ENCODE measurements around the gene CAPG.

CAPG gene

GRCh38 chr2:85438201-85439024 is 28.2 kb upstream of the CAPG start:
- peak; percentile 37 for DNase-seq

DNA sequence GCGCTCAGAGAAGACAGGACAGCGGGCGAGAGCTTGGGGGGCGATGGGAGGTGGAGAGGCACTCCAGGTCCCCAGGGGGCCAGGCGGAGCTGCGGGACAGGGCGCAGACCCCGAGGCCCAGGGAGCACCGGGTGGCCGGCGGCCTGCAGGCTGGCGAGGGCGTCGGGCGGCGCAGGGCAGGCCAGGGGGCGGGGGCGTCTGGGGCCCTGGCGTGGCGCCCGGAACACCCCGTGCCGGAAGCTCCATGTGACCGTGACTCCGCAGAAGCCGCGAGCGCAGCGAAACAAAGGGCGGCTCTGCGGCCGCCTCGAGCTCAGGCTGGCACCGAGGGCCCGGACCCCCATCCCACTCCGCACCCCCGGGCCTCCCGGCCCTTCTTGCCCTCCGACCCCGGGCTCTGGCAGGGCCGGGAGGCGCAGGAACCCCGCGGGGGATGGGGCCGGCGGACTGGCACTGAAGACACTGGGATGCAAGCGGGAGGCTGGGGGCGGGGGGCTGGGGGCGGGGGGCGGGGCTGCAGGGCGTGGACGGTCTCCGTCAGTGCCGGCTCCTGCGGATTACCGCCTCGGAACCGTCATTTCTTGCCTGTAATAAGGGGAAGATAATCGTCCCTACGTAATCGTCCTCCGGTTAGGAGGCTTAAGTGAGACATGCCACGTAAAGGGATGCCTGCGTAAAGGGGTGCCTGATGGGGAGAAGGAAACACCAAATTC is 27.5 kb upstream of the CAPG start:
- DNase-seq = peak; percentile 96

- DNase-seq = no peak
Measured at GRCh38 chr2:85436836-85437487, 26.8 kb upstream of the CAPG start.

- no peak for DNase-seq
Measured at GRCh38 chr2:85435981-85436835, 26.0 kb upstream of the CAPG start.

GRCh38 chr2:85435220-85435958 is 25.2 kb upstream of the CAPG start:
- no peak for DNase-seq

GRCh38 chr2:85434696-85435095 is 24.5 kb upstream of the CAPG start:
- DNase-seq = no peak

GRCh38 chr2:85433511-85434089 is 23.4 kb upstream of the CAPG start:
- no peak for DNase-seq

DNA sequence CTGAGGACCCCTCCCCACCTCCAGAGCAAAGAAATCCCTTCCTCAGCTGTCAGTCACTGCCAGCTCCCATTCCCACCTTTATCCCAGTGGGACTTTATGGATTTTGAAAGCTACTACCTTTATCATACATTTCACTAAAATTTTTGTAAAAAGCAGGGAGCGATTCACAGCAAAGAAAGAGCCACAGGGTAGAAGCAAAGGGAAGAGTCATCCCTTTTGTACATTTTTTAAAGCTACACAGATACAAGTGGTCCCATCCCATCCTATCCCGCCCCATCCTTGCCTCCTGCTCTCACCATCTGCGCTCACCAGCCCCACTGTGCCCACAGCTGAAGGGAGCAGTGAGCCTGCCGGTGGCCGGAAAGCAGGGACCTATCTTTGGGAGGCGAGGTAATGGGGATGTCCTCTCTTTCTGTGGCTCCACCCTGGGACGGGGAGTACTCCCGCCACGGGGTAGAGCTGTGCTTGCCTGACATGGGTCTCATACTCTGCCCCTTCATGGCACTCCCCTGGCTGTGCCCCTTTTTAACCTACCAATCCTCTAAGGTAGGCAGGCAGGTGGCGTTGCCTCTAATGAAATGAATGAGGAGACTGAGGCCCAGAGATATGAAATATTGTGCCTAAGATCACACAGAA is 21.5 kb upstream of the CAPG start:
- DNase-seq = no peak

GRCh38 chr2:85430752-85431569 is 20.8 kb upstream of the CAPG start:
- no peak for DNase-seq

GRCh38 chr2:85429924-85430289 is 19.7 kb upstream of the CAPG start:
- no peak for DNase-seq

- no peak for DNase-seq
Measured at GRCh38 chr2:85429213-85429923, 19.2 kb upstream of the CAPG start.

GRCh38 chr2:85428343-85428881 is 18.2 kb upstream of the CAPG start:
- peak; percentile 95 for DNase-seq

DNA sequence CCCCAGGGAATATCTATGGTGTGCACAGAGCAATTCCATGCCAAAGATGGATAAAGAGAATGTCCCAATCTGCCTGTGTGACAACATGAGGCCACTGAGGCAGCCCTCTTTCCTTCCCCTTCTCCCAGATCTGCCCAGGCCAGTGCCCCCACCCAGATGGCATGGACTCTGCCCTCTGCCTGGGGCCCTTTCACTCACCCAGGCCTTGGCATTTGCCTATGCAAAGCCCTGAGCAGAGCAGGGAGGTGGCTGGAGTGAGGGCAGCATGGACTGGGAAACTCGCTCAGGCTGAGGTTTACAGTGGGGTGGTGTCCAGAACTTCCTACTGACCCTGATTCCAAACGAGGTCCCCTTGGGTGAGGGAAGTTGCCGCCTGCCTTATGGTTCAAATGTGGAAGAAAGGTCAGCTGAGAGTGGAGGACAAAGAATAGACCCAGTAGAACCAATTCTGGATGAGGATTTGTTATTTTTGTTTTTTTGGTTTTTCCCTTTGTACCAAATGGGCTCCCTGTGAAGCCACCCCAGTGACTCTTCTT is 17.2 kb upstream of the CAPG start:
- DNase-seq = no peak

DNA sequence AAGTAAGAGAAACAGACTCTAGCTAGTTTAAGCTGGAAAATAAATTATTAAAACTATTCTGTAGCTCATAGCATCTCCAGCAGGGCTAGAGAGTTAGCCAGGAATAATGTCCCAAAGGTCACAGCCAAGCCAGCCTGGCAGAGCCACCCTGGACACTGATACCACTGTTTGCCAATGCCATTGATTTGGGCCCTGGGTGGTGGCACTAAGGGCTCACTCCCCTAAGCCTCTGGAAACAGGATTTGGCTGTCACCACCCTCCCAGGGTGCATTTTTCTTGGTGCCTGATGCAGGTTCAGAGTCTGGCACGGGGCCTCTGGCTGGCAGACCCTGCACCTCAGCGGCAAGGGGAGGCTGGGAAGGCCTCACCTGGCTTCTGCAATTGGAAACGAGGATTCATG is 15.4 kb upstream of the CAPG start:
- no peak for DNase-seq

GRCh38 chr2:85423525-85423924 is 13.4 kb upstream of the CAPG start:
- no peak for DNase-seq

GRCh38 chr2:85422072-85422457 is 11.9 kb upstream of the CAPG start:
- DNase-seq = no peak

DNA sequence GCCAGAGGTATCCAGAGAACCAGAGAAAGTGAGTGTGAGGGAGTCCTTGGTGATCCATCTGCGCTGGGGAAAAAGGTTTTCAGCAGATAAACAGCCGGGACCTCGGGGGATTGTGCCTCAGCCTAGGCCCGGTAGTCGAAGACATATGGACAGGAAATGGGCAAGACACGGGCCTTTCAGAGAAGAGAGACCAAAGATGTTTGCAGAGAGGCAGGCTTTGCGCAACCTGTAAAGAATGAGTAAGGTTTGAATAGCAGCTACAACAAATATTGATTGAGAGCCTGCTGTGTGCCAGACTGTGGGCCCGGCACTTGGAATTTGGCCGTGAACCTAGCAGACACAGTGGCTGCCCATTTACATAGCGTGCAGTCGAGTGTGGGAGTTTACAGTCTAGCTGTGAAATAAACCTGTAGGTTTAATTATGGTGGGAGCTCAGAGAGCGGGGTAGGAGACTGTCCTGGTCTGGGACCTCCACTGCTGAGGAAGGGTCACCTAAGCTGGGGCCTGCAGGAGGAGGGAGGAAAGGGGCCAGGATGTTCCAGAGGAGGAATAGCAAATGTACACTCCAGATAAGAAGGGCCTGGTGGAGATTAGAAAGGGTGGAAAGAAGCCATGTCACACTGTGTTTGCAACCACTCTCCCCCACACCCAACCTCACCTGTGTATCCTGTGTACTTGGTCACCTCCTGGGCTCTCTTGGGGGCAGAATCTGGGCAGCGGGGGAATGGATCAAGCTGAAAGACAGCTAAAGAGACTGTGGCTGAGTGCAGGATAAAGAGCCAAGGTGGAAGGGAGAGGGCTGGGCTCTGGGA is 11.3 kb upstream of the CAPG start:
- no peak for DNase-seq

- peak; percentile 73 for DNase-seq
Measured at GRCh38 chr2:85420536-85421259, 10.5 kb upstream of the CAPG start.

Measured in inflammatory macrophage treated with lipopolysaccharide for 4 hours (primary cell).